ENCODE measurements around the gene NCOA3.

Gene NCOA3

DNA sequence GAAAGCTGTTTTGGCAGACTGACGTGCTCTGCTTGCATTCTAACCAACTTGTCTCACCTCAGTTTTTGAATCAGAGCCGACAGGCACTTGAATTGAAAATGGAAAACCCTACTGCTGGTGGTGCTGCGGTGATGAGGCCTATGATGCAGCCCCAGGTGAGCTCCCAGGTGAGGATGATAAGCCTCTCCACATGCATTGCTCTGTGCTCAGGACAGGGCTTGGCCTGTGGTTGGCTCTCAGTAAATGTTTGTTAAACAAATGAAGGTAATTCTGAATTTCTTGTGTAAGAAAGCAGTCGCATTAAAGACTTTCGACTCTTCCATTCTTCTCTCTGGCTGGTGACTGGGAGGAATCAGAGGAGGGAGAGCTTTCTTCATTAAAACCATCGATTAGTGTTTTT lies 147.3 kb downstream of the NCOA3 start:
- DNase-seq, result no peak

DNA sequence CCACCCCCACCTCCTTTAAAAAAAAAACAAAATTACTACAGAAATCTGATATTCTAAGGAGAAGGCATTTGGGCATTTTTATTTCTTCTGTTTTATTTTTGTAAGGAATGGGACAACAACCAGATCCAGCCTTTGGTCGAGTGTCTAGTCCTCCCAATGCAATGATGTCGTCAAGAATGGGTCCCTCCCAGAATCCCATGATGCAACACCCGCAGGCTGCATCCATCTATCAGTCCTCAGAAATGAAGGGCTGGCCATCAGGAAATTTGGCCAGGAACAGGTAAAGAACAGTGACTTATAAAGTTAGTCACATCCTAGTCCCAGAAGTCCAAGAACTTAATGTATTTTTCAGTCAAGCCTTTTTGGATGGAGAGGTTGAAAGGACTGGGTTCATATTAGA lies 150.6 kb downstream of the NCOA3 start:
- no peak for DNase-seq

DNA sequence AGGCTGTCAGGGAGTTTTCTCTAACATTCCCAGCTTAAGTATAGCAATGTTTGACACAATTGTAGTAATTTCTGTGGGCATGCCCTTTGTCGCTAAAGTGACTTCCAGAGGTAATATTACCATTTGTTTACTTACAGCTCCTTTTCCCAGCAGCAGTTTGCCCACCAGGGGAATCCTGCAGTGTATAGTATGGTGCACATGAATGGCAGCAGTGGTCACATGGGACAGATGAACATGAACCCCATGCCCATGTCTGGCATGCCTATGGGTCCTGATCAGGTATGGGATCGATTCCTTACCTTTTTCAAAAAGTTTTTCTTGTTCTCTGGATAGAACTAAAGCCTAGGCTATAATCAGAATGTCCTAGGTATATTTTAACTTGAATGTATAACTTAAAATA lies 151.1 kb downstream of the NCOA3 start:
- no peak for DNase-seq

DNA sequence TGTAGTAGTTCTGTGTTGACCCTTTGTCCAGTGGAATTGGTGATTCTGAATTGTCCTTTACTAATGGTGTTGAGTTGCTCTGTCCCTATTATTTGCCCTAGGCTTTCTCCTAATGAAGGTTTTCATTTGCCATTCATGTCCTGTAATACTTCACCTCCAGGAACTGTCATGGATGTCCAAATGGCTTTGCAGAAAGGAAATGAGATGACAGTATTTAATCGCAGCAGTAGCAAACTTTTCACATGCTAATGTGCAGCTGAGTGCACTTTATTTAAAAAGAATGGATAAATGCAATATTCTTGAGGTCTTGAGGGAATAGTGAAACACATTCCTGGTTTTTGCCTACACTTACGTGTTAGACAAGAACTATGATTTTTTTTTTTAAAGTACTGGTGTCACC lies 152.2 kb downstream of the NCOA3 start:
- no peak for DNase-seq

GRCh38 chr20:47654370-47654769 lies 152.7 kb downstream of the NCOA3 start:
- no peak for DNase-seq

DNA sequence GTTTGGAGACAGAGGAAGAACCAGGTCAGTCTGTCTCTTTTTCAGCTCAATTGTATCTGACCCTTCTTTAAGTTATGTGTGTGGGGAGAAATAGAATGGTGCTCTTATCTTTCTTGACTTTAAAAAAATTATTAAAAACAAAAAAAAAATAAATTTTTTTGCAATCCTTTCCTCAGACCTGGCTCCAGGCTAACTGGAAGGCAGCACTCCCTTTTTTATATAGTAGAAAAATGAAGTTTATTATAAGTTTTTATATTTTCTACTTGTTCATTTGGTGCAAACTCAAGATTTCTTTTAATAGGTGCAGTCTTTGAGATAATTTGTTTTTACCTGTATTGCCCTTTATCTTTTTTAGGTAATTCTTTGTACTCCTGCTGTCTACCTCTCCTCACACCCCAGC lies 153.9 kb downstream of the NCOA3 start:
- no peak for DNase-seq

DNA sequence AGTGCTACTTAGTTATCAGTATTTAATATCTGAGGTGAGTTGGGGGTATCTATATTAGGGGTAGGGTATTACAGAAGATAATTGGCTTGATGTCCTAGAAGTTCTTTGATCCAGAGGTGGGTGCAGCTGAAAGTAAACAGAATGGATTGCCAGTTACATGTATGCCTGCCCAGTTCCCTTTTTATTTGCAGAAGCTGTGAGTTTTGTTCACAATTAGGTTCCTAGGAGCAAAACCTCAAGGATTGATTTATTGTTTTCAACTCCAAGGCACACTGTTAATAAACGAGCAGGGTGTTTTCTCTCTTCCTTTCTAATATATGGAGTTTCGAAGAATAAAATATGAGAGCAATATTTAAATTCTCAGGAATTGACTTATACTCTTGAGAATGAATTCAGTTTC lies 154.6 kb downstream of the NCOA3 start:
- no peak for DNase-seq

- DNase-seq, result no peak
These were observed 158.4 kb downstream of the NCOA3 start for GRCh38 chr20:47659904-47660601.

DNA sequence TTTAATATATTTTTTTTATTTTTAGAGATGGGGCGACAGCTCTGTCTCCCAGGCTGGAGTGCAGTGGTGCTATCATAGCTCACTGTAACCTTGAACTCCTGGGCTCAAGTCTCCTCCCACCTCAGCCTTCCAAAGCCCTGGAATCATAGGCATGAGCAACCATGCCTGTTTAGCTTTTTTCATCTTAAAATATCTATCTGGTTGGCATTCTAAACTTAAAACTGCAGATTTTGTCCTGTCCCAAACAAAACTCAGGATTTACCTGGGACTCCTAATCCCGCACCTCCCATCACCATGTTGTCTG lies 158.9 kb downstream of the NCOA3 start:
- no peak for DNase-seq

DNA sequence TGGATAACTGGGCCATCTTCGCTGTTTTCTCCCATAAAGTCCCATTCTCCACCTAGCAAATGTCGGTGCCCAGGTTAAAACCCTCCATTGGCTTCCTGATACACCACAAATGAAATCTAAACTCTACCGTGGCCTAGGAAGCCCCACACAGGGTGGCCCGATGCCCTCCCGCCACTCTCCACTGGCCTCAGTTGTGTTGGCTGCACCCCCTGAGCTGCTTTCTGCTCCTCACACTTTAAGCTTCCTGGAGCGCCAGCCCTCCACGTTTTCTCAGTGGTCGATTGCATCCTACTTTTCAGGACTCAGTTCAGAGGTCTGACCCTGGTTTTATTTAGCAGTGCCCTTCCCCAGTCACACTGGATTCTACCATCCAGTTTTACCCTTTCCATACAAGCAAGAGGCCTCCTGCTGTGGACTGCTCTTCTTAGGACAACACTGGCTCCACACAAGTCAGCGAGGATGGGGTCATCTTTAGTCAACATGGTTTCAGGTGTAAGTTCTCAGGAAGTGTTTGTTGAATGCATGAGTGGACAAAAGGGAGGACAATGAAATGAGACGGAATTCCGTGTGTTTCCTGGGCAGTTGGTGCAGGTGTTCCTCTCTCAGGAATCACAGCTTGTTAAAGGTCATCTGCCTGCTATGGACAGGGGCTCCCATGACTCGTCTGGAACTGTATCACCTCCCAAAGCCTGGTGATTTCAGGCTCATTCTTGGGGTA lies 159.5 kb downstream of the NCOA3 start:
- DNase-seq, result no peak

GRCh38 chr20:47661714-47662113 lies 160.0 kb downstream of the NCOA3 start:
- no peak for DNase-seq

GRCh38 chr20:47662483-47663353 lies 161.0 kb downstream of the NCOA3 start:
- DNase-seq, result no peak

DNA sequence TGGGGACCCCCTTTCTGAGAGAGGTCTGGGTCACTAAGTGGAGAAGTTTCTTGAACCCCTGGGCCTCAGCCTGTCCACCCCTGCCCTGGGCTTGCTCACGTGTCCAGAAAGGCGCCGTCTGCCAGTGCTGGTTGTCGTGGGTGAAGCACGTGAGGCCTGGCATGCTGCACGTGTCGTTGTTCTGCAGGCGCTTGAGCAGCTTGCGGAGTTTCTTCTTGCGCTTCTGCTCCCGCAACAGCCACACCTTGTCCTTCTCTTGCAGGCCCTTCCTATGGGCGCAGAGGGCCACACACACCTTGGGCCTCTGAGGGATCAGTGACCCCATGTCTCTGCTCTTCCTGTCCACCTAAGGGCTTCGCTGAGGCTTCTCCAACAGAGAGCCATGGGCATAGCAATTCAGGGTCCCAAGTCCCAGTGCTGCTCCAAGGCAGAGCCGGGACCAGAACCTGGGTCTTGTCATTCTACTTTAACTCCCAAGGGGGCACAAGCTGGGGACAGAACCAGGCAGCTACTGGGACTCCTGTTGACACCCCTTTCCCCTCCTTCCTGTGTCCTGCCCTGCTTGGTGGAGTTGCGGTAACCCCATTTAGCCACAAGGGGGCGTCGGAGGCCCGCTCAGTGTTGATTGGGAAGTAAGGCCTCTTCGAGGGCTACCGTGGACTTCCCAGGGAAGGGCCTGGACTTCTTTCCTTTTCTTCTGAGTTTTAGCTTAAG lies 161.8 kb downstream of the NCOA3 start:
- DNase-seq, result peak; percentile 76

GRCh38 chr20:47664068-47664437 lies 162.4 kb downstream of the NCOA3 start:
- DNase-seq, result no peak

DNA sequence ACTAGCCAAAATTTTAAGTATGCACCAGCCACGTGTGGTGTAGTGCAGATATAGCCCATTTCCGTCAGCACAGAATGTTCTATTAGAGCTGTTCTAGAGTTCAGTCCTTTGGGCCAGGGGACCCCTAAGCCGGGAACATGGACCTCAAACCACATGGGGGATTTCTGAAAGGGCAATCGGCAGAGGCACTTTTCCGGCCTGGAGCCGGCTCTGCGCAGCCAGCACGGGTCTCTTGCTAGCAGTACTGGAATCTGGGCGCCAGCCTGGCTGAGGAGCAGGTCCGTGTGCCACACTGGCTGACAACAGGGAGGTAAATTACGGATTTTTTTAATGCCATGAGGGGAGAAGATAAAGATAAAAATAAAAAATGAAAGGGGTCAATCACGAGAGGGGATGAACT lies 163.1 kb downstream of the NCOA3 start:
- DNase-seq, result no peak

- DNase-seq, result no peak
These were observed 163.7 kb downstream of the NCOA3 start for GRCh38 chr20:47665221-47665991.

- DNase-seq, result no peak
These were observed 164.6 kb downstream of the NCOA3 start for GRCh38 chr20:47666304-47666703.

DNA sequence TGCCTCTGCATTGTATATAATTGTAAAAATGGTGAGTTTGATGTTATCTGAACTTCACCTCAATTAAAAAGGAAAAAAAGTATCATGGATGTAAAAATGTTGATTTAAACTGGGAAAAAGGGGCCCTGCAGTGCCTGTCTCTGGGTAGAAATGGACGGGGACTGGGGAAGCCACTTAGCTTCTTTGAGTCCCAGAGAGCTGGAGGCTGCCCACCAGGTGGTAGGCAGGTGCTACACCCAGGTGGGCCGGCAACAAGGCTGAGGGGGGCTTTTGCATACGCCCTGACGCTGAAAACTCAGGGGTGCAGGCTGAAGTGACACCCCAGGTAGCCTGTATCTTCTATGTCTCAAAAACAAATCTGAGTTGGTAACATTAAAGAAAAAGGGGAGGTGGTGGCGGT lies 165.4 kb downstream of the NCOA3 start:
- DNase-seq, result no peak

- no peak for DNase-seq
These were observed 166.0 kb downstream of the NCOA3 start for GRCh38 chr20:47667531-47668312.

DNA sequence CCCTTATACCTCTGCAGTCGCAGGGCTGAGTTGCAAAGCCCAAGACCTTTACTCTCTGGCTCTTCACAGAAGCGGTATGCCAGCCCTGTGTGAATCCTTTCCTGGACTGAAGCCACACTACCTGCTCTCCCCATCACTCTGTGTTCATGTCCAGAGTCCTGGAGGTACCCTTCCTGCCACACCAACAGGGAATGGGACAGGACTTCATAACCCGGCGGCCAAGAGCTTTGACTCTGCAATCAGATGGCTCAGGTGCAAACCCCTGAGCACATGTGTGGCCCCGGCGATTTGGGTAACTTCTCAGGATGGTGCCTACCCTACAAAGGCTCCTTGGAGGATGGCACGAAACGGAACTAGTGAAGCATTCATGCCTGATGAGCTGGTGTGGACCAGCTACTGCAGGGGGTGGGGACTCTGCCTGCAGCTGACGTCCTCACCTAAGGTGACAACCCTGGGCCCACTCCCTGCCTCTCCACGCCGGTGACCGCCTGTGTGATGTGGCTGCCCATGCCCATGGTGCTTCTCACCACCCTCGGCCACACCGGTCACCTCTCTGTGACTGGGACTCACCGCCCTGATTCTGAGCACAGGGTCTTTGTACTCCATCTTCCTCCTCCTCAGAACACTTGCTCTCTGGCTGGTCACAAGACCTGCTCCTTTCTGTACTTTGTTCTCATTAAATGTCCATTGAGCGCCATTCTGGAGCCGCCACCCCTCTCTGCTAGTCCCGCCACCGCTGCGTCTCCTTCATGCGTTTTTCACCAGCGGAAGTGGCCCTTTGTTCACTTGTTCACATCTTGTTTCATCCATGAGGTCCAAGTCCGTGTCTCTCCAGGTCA lies 166.8 kb downstream of the NCOA3 start:
- no peak for DNase-seq

- no peak for DNase-seq
These were observed 167.4 kb downstream of the NCOA3 start for GRCh38 chr20:47669152-47669425.
